Activated naive CD8-positive, alpha-beta T cell treated with anti-CD3 and anti-CD28 coated beads, Interleukin-2, amount 50 U/mL, for 24 hours (primary cell): Measurements from ENCODE around the gene CD300LD.
"Not testable (repeated sequence)": the region's sequence is repeated elsewhere in the genome, so short reads cannot be mapped to it uniquely, and the experiment has no call there.

ENCODE experiments used
- ATAC-seq: fragments of 150-1000 bp; cut with Tn5 transposase; one replicate; pipeline ENCODE4 v1.10.0; 2021
- DNase-seq: peaks from one replicate; pipeline ENCODE4 v3.0.0; 2021
- H3K27ac Mint-ChIP-seq: one replicate; pipeline ENCODE4 v1.8.0; 2021; ENCODE audit warnings: mild to moderate bottlenecking, mixed read lengths
- H3K27me3 Mint-ChIP-seq: one replicate; pipeline ENCODE4 v1.8.0; 2021; ENCODE audit warnings: mixed read lengths
- H3K36me3 Mint-ChIP-seq: one replicate; pipeline ENCODE4 v1.8.0; 2021; ENCODE audit warnings: low read depth, mixed read lengths
- H3K4me1 Mint-ChIP-seq: one replicate; pipeline ENCODE4 v1.8.0; 2021; ENCODE audit warnings: mixed read lengths
- H3K4me3 Mint-ChIP-seq: one replicate; pipeline ENCODE4 v1.8.0; 2021; ENCODE audit warnings: mild to moderate bottlenecking, moderate library complexity, mixed read lengths
- H3K9me3 Mint-ChIP-seq: one replicate; pipeline ENCODE4 v1.8.0; 2021; ENCODE audit warnings: mixed read lengths

CD300LD gene

DNA sequence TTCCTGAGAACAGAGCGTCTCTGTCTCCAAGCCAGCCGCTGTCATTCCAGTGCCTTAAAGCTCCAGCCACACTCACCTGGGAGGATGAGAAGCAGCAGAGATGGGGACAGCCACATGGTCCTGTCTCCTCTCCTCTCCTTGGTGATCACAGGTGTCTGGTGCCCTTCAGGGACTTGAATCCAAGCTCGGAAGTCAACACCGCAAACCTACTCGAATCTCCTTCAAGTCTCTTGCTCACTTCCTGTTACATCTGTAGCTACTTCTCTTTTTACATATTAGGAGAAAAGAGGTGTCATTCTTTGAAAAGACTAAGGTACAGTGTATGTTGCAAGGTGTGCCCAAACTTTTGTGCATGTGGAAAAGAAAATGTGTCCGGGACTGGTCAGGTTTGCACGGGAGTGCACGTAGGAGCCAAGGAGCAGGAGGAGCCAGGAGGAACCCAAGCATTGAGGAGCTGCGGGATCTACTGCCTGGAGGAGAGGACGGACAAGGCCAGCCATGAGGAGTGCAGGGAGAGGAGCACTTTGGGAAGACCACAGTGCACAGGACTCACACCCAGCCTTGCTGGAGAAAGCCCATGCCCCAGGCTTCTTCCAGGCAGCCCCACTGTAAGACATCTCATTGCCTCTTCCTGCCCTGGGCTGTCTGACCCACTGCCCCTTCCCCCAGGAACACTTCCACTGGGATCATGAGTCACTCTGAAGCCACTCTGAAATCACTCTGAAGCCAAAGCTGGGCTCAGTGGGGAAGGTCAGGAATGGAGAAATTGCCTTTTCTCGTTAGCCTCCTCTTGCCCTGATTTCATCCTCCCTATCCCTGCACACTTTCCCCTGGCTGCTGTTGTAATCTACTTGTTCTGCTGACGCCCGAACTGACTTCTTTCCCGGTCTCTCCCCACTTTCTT, at the start of gene CD300LD:
TSS of gene CD300LD (minus strand) at position 197 of the 904 bp plus-strand sequence. CDS start at position 116, 81 bp downstream.
- Mint-ChIP-seq H3K27ac (no peak within 1 kb of the TSS), H3K9me3 (no peaks in the 10 kb centered on the region), H3K4me1 (peaks cover 7% of the 10 kb centered on the region), H3K27me3 (peaks cover 10% of the 10 kb centered on the region), H3K36me3 (no peaks in the 10 kb centered on the region), H3K4me3 (no peak within 1 kb of the TSS)
- DNase-seq (no peak), ATAC-seq (no peak)

DNA sequence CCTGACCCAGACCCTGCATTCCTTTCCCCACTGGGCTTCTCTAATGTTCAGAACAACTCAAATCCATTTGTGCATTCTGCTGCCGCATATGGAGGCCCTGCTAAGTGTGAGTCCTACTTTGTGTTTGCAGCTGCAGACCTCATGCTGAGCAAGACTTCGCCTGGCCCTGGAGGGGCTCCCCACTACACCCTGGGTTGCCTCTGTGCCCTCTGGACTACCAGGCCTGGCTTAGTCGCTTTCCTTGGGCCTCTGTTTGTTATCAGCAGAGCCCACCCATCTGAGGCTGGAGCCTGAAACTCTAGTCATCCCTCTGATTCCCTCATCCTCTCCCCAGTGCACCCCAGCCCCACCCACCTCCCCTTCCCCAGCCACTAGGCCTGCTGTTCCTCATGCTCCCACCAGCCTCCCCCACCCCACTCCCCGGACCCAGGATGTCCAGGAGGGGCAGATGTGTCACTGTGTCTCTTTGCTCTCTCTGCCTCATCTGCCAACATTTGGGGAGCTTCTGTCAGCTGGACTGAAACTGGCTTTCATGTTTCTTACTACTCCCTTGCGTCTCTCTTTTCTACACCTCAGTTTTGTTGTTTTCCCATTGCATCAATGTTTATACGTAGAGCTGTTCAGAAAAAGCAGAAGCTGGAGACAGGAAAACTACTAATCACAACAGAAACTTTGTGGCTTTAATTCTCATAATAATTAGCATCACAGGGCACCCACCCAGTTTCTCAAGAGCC, 49.3 kb upstream of the CD300LD start:
- no peaks in the 10 kb centered on the region for H3K36me3 Mint-ChIP-seq
- ATAC-seq, result no peak
- no peak for DNase-seq
- peaks cover 25% of the 10 kb centered on the region for H3K4me1 Mint-ChIP-seq
- H3K27me3 Mint-ChIP-seq, result peaks cover 27% of the 10 kb centered on the region
- H3K4me3 Mint-ChIP-seq, result no peak overlapping the region
- no peak overlapping the region for H3K27ac Mint-ChIP-seq
- no peaks in the 10 kb centered on the region for H3K9me3 Mint-ChIP-seq

DNA sequence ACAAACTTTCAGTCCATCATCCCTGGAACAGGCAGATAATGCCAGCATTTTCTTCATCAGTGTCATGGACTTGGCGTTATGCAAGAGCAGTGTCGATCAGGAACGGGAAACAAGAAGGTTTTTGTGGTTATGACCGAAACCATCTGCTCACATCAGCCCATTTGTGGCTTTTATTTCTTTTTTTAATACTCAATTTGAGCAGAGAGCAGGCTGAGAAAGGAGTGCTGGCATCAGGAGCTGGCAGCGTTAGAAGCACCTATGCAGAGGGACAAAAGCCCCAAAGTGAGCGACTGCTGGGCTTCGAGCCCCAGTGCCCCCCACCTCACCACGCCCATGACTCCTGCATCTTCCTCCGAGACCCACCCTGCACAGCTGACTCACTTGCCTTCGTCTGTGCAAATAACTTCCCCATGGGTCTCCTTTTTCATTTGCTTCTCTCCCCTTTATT, 47.6 kb upstream of the CD300LD start:
- Mint-ChIP-seq H3K9me3 (no peaks in the 10 kb centered on the region), H3K4me3 (no peak overlapping the region), H3K27ac (no peak overlapping the region), H3K27me3 (peaks cover 28% of the 10 kb centered on the region), H3K4me1 (peaks cover 25% of the 10 kb centered on the region), H3K36me3 (no peaks in the 10 kb centered on the region)
- ATAC-seq (peak; percentile 57), DNase-seq (no peak)

DNA sequence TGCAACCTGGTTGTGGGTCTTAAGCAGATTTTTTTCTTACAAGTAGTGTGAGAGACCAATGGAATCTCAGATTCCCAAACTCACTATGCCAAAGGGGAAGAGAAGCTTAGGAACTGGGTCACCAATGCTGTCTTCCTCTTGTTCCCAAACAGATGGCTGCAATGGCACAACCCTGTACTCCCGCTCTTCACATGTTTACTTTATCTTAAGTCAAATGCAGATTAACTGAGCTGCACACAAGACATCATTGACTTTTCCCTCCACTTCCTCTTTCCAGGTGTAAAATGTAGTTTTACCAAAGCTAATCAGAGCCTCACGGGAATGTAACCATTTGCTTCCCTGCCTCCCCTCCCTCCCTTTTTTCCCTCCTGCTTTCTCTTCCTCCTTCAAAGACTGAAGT, 45.8 kb upstream of the CD300LD start:
- Mint-ChIP-seq H3K4me1 (peaks cover 25% of the 10 kb centered on the region), H3K27ac (no peak overlapping the region), H3K9me3 (no peaks in the 10 kb centered on the region), H3K4me3 (no peak overlapping the region), H3K27me3 (peaks cover 29% of the 10 kb centered on the region), H3K36me3 (no peaks in the 10 kb centered on the region)
- DNase-seq (no peak), ATAC-seq (no peak)

DNA sequence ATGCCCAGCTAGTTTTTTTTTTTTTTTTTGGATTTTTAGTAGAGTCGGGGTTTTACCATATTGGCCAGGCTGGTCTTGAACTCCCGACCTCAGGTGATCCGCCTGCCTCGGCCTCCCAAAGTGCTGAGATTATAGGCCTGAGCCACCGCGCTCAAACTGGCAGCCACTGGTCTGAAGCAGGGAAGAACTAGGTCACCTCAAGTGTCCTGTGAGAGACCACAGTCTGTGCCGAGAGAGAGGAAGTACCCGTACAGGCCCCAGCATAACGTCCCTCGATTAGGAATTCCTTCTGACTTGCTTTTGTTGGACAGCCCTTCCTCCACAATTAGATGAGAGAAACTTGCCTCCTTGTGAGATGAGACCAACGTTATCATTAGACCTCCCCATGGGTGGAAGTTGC, 45.2 kb upstream of the CD300LD start:
- Mint-ChIP-seq H3K9me3 (no peaks in the 10 kb centered on the region), H3K27ac (no peak overlapping the region), H3K4me3 (no peak overlapping the region), H3K27me3 (peaks cover 31% of the 10 kb centered on the region), H3K4me1 (peaks cover 25% of the 10 kb centered on the region), H3K36me3 (no peaks in the 10 kb centered on the region)
- ATAC-seq, result no peak
- no peak for DNase-seq

DNA sequence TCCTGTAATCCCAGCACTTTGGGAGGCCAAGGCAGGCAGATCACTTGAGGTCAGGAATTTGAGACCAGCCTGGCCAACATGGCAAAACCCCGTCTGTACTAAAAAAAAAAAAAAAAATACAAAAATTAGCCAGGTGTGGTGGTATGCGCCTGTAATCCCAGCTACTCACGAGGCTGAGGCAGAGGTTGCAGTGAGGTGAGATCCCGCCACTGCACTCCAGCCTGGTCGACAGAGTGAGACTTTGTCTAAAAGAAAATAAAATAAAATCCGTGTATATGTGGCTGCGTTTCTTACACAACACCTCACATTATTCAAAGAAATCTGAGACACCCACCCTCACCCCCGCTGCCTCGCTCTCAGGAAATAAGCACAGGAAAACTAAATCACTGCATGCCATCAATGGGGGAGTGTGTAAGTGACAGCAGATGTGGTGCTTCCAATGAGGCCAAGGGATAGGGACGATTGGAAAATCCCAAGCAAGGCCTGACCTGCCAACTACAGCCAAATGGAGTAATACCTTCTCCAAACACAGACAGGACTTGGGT, 44.5 kb upstream of the CD300LD start:
- H3K4me3 Mint-ChIP-seq, H3K36me3 Mint-ChIP-seq, H3K9me3 Mint-ChIP-seq, ATAC-seq, DNase-seq, H3K27ac Mint-ChIP-seq: not testable (repeated sequence)
- H3K27me3 Mint-ChIP-seq, result peaks cover 30% of the 10 kb centered on the region
- H3K4me1 Mint-ChIP-seq, result peaks cover 24% of the 10 kb centered on the region

DNA sequence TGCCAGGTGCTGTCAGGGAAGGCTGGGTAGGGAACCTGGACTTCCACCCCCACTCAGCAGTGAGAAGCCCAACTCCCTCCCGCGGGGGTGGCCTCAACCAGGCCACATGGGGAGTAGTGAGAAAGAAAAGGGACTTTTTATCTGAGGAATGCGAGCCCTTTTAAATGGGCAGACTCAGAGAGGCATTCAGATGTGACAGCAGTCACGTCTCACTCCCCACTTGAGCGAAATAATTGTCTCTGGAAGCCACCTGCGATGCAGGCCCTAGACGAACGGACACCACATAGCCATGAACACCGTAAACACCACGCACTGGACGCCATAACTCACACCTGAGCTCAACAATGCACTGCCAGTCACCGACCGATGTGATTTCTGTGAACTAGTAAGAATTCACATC, 43.3 kb upstream of the CD300LD start:
- Mint-ChIP-seq H3K36me3 (no peaks in the 10 kb centered on the region), H3K27me3 (peaks cover 29% of the 10 kb centered on the region), H3K4me1 (peaks cover 23% of the 10 kb centered on the region), H3K9me3 (no peaks in the 10 kb centered on the region), H3K27ac (no peak overlapping the region), H3K4me3 (no peak overlapping the region)
- DNase-seq, result no peak
- no peak for ATAC-seq

DNA sequence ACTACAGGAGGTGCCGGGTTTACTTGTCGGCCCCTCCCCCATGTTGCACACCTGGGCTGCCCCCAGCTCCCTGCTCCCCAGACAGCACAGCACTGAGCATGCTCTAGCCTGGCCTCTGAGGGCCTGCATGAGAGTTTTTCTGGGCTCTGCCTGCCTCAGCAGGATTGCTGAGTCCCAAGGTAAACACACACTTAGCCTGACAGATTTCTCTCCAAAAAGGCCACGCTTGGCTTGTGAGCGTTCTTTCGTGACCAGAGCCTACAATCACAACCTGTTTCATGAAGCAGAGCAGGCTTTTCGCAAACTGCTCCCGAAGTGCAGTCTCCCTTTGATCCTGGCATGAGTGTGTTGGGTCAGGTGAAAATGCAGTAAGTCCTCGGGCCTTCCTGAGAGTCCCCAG, 41.2 kb upstream of the CD300LD start:
- ATAC-seq, result no peak
- peaks cover 31% of the 10 kb centered on the region for H3K27me3 Mint-ChIP-seq
- no peaks in the 10 kb centered on the region for H3K36me3 Mint-ChIP-seq
- peaks cover 8% of the 10 kb centered on the region for H3K4me1 Mint-ChIP-seq
- H3K27ac Mint-ChIP-seq, result no peak overlapping the region
- H3K4me3 Mint-ChIP-seq, result no peak overlapping the region
- DNase-seq, result no peak
- no peaks in the 10 kb centered on the region for H3K9me3 Mint-ChIP-seq

DNA sequence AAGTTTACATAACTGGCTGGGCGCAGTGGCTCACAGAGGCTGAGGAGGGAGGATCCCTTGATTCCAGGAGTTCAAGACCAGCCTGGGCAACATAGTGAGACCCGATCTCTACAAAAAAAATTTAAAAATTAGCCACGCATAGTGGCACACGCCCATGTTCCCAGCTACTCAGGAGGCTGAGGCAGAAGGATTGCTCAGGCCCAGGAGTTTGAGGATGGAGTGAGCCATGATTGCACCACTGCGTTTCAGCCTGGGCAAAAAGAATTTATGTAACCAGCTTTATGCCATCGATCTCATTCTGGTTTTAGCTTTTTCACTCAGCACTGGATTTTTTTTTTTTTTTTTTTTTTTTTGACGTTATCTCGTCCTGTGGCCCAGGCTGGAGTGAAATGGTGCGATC, 40.5 kb upstream of the CD300LD start:
- peaks cover 33% of the 10 kb centered on the region for H3K27me3 Mint-ChIP-seq
- H3K36me3 Mint-ChIP-seq, result no peaks in the 10 kb centered on the region
- H3K27ac Mint-ChIP-seq, result no peak overlapping the region

DNA sequence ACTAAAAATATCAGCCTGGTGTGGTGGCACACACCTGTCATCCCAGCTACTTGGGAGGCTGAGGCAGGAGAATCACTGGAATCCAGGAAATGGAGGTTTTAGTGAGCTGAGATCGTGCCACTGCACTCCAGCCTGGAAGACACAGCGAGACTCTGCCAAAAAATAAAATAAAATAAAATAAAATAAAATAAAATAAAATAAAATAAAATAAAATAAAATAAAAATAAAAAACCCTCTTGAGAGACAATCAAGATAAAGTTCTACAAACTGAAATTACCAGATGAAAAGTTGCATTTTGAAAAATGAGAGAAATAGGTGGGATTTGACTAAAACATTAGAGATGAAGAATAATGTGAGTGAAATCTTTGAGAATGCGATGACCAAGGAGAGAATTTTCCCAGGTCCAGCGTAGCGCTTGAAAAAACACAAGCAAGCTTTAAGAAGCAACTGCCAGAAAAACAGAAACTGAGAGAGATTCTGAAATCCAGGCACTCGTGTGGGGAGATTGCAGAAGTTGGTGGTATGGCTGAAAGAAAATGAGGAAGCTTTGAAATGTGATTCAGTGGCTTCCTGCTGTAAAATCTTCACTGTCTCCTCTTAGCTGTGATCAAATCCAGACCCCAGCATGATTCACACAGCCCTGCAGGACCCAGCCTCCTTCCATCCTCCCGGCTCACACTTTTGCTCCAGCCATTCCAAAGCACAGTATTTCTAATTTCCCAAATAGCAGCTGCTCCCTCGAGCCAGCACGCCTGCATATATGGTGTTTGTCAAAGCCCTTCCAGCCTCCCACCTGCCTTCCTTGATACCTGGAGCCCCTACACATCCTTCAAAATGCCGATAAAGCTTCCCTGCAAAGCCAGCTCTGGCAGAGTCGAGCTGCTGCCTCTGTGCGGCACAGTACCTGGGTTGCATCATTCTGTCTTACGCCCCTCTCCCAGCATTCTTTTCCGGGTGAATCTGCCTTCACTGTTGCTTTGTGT, 39.7 kb upstream of the CD300LD start:
- H3K27me3 Mint-ChIP-seq, result peaks cover 35% of the 10 kb centered on the region
- H3K9me3 Mint-ChIP-seq, result no peaks in the 10 kb centered on the region
- H3K4me1 Mint-ChIP-seq, result peaks cover 5% of the 10 kb centered on the region
- H3K4me3 Mint-ChIP-seq, result no peak overlapping the region
- no peak for DNase-seq
- ATAC-seq, result no peak
- no peaks in the 10 kb centered on the region for H3K36me3 Mint-ChIP-seq
- no peak overlapping the region for H3K27ac Mint-ChIP-seq

More for the DNA sequence above, 40.5 kb upstream of the CD300LD start:
- ATAC-seq, result no peak
- Mint-ChIP-seq H3K9me3 (no peaks in the 10 kb centered on the region), H3K4me3 (no peak overlapping the region), H3K4me1 (peaks cover 7% of the 10 kb centered on the region)
- no peak for DNase-seq

DNA sequence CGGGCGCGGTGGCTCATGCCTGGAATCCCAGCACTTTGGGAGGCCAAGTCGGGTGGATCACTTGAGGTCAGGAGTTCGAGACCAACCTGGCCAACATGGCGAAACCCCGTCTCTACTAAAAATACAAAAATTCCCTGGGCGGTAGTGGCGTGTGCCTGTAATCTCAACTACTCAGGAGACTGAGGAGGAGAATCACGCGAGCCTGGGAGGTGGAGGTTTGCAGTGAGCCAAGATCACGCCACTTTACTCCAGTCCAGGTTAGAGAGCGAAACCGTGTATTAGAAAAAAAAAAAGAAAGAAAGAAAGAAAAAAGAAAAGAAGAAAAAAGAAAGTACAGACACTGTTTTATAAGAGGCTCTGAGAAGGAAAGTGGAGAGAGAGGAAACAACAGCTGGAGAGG, 38.2 kb upstream of the CD300LD start:
- H3K27ac Mint-ChIP-seq, H3K4me1 Mint-ChIP-seq, ATAC-seq, H3K4me3 Mint-ChIP-seq, H3K36me3 Mint-ChIP-seq, DNase-seq, H3K9me3 Mint-ChIP-seq: not testable (repeated sequence)
- H3K27me3 Mint-ChIP-seq, result peaks cover 36% of the 10 kb centered on the region

DNA sequence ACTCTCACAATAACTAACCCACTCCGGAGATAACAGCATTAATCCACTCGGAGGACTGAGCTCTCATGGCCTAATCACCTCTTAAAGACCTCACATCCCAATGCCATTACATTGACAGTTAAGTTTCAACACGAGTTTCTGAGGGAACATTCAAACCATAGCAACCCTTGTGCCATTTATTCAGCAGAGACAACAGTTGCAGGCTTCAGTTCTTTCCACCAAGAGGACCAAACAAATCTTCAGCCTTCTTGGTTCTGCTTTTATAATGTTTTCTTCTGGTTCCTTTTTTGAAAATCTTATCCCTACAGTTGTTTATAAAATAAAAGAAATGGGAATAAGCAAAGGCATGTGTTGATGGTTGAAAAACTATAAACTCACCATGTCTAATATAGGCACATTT, 33.6 kb upstream of the CD300LD start:
- Mint-ChIP-seq H3K4me3 (no peak overlapping the region), H3K9me3 (no peaks in the 10 kb centered on the region), H3K27me3 (peaks cover 49% of the 10 kb centered on the region), H3K4me1 (no peaks in the 10 kb centered on the region), H3K36me3 (no peaks in the 10 kb centered on the region), H3K27ac (no peak overlapping the region)
- DNase-seq (no peak), ATAC-seq (no peak)

DNA sequence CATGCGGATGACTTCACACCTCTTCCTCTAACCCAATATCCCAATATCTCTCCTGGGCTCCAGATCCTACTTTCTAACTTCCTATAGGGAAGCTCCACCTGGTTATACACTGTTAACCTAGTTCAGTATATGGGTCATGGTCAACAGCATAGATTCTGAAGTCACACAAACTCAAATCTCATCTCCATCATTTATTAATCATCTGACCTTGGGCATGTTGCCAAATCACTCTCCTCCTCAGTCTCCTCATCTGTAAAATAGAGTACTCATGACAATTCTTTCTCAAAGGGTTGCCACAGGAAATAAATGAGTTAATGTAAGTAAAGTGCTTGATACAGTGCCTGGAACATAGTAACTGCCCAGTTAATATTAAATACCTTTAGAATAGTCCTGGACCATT, 32.0 kb upstream of the CD300LD start:
- no peak for ATAC-seq
- Mint-ChIP-seq H3K27ac (no peak overlapping the region), H3K27me3 (peaks cover 44% of the 10 kb centered on the region)

DNA sequence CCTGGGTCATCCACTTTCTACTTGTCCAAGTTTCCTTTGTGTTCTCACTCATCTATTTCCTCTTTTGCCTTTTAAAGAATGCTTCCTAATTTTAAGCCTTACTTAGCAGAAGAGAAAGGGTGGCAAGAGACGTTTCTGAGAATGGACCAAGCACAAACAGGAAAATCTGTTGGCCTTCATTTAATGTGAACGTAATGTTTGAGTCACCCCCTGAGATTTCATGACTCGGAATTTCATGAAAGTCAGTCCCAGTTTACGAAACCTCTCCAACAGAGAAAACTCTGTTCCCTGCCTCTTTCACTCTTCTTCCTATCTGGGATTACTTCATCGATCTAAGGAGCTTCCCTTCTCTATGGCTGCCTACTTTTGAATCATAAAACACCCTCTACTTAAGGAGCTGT, 31.6 kb upstream of the CD300LD start, which contains the start of gene CD300E:
TSS of gene CD300E (minus strand) at position 46 of the 401 bp plus-strand sequence. CDS start 117 bp downstream, outside the sequence.
- no peaks in the 10 kb centered on the region for H3K36me3 Mint-ChIP-seq
- H3K27me3 Mint-ChIP-seq, result peaks cover 46% of the 10 kb centered on the region
- no peak for DNase-seq
- H3K9me3 Mint-ChIP-seq, result no peaks in the 10 kb centered on the region
- H3K27ac Mint-ChIP-seq, result no peak within 1 kb of the TSS
- no peak for ATAC-seq
- H3K4me3 Mint-ChIP-seq, result no peak within 1 kb of the TSS
- no peaks in the 10 kb centered on the region for H3K4me1 Mint-ChIP-seq

More for the DNA sequence above, 32.0 kb upstream of the CD300LD start:
- no peak for DNase-seq
- Mint-ChIP-seq H3K4me3 (no peak overlapping the region), H3K36me3 (no peaks in the 10 kb centered on the region), H3K9me3 (no peaks in the 10 kb centered on the region), H3K4me1 (no peaks in the 10 kb centered on the region)
